ENCODE data around the gene TAPBP.

The TAPBP gene

GRCh38 chr6:33279257-33279695, 34.6 kb downstream of the TAPBP start:
- no peak overlapping the region for H3K4me2 ChIP-seq (ENCODE audit: insufficient read depth, low read length, poor library complexity, severe bottlenecking)
- no peak overlapping the region for H2BK5ac ChIP-seq (ENCODE audit: low read length)
- no peak for DNase-seq (ENCODE audit: low spot score)
- no peak overlapping the region for H3K23ac ChIP-seq (ENCODE audit: low read depth, low read length, poor library complexity)
- peak overlapping the region; percentile 56 for H3K4ac ChIP-seq (ENCODE audit: low read length)
- no peaks in the 10 kb centered on the region for H3K27me3 ChIP-seq (ENCODE audit: control insufficient read depth in 3 of 3, insufficient read depth in 3 of 3, low read depth in 1 of 3, low read length in 3 of 3)
- WGBS, 2 donors (ENCODE audit: extremely low coverage in 2 of 2, insufficient read length in 2 of 2, insufficient replicate concordance in 1 of 2) = no CpG with 5 or more reads among the region's 13 CpGs
- peak overlapping the region; percentile 67 for H3K9ac ChIP-seq (ENCODE audit: low read depth, low read length, poor library complexity)
- H3K4me1 ChIP-seq (ENCODE audit: control insufficient read depth in 2 of 2, insufficient read depth in 1 of 2, low read depth in 1 of 2, low read length in 2 of 2) = peaks cover 10 to 15% of the 10 kb centered on the region in 2 donors
- peaks cover 45 to 75% of the 10 kb centered on the region in 2 donors for H3K36me3 ChIP-seq (replicated peaks in 1 of 2; ENCODE audit: control insufficient read depth in 2 of 2, insufficient read depth in 2 of 2, low read length in 2 of 2)
- no peak overlapping the region for H4K91ac ChIP-seq (ENCODE audit: low read depth, low read length, poor library complexity)
- no peak overlapping the region for H2BK15ac ChIP-seq (ENCODE audit: low read length)
- H3K9me3 ChIP-seq (replicated peaks in 1 of 2; ENCODE audit: control insufficient read depth in 2 of 2, insufficient read depth in 1 of 2, low read depth in 1 of 2, low read length in 2 of 2) = no peaks in the 10 kb centered on the region
- no peak overlapping the region for H3K4me3 ChIP-seq (ENCODE audit: low read length in 2 of 2)
- H2BK12ac ChIP-seq (ENCODE audit: low read length) = no peak overlapping the region
- H4K8ac ChIP-seq (ENCODE audit: low read depth, low read length) = no peak overlapping the region
- H3K27ac ChIP-seq (replicated peaks; ENCODE audit: low read length) = no peak overlapping the region
- peaks cover 5% of the 10 kb centered on the region for H3K79me1 ChIP-seq (ENCODE audit: low read depth, low read length)
- H3K18ac ChIP-seq (ENCODE audit: low read length) = no peak overlapping the region
- no peak overlapping the region for H2AK5ac ChIP-seq (ENCODE audit: low read depth, low read length)
- no peak overlapping the region for H2AFZ ChIP-seq (ENCODE audit: low read length)
- no peak overlapping the region for H2BK120ac ChIP-seq (ENCODE audit: low read depth, low read length)
- no peak overlapping the region for H3K14ac ChIP-seq (ENCODE audit: low read length)

- no CpG with 5 or more reads among the region's 3 CpGs for WGBS, 2 donors (ENCODE audit: extremely low coverage in 2 of 2, insufficient read length in 2 of 2, insufficient replicate concordance in 1 of 2)
Observed at GRCh38 chr6:33278810-33279209, 35.1 kb downstream of the TAPBP start.

GRCh38 chr6:33278392-33278741, 35.5 kb downstream of the TAPBP start:
- no peak overlapping the region for H2BK15ac ChIP-seq (ENCODE audit: low read length)
- peak overlapping the region; percentile 59 for H2AK5ac ChIP-seq (ENCODE audit: low read depth, low read length)
- H2BK5ac ChIP-seq (ENCODE audit: low read length) = peak overlapping the region; percentile 76
- peaks cover 46 to 77% of the 10 kb centered on the region in 2 donors for H3K36me3 ChIP-seq (replicated peaks in 1 of 2; ENCODE audit: control insufficient read depth in 2 of 2, insufficient read depth in 2 of 2, low read length in 2 of 2)
- no peak overlapping the region for H2BK120ac ChIP-seq (ENCODE audit: low read depth, low read length)
- H3K9ac ChIP-seq (ENCODE audit: low read depth, low read length, poor library complexity) = no peak overlapping the region
- H3K4me3 ChIP-seq (ENCODE audit: low read length in 2 of 2) = no peak overlapping the region
- H4K91ac ChIP-seq (ENCODE audit: low read depth, low read length, poor library complexity) = no peak overlapping the region
- no peak overlapping the region for H2BK12ac ChIP-seq (ENCODE audit: low read length)
- no peak overlapping the region for H3K4ac ChIP-seq (ENCODE audit: low read length)
- whole genome bisulfite sequencing, 2 donors (ENCODE audit: extremely low coverage in 2 of 2, insufficient read length in 2 of 2, insufficient replicate concordance in 1 of 2) = no CpG with 5 or more reads among the region's 9 CpGs
- H4K8ac ChIP-seq (ENCODE audit: low read depth, low read length) = no peak overlapping the region
- no peak overlapping the region for H3K4me2 ChIP-seq (ENCODE audit: insufficient read depth, low read length, poor library complexity, severe bottlenecking)
- no peak overlapping the region for H3K14ac ChIP-seq (ENCODE audit: low read length)
- no peaks in the 10 kb centered on the region for H3K9me3 ChIP-seq (replicated peaks in 1 of 2; ENCODE audit: control insufficient read depth in 2 of 2, insufficient read depth in 1 of 2, low read depth in 1 of 2, low read length in 2 of 2)
- no peaks in the 10 kb centered on the region for H3K27me3 ChIP-seq (ENCODE audit: control insufficient read depth in 3 of 3, insufficient read depth in 3 of 3, low read depth in 1 of 3, low read length in 3 of 3)
- no peak for DNase-seq (ENCODE audit: low spot score)
- peak overlapping the region; percentile 99 for H3K23ac ChIP-seq (ENCODE audit: low read depth, low read length, poor library complexity)
- peaks cover 7% of the 10 kb centered on the region for H3K79me1 ChIP-seq (ENCODE audit: low read depth, low read length)
- H3K27ac ChIP-seq (replicated peaks; ENCODE audit: low read length) = no peak overlapping the region
- no peak overlapping the region for H3K18ac ChIP-seq (ENCODE audit: low read length)
- H2AFZ ChIP-seq (ENCODE audit: low read length) = no peak overlapping the region
- peaks cover 12 to 21% of the 10 kb centered on the region in 2 donors for H3K4me1 ChIP-seq (ENCODE audit: control insufficient read depth in 2 of 2, insufficient read depth in 1 of 2, low read depth in 1 of 2, low read length in 2 of 2)

More at GRCh38 chr6:33278810-33279209, 35.1 kb downstream of the TAPBP start:
- no peaks in the 10 kb centered on the region for H3K9me3 ChIP-seq (replicated peaks in 1 of 2; ENCODE audit: control insufficient read depth in 2 of 2, insufficient read depth in 1 of 2, low read depth in 1 of 2, low read length in 2 of 2)
- peaks cover 7% of the 10 kb centered on the region for H3K79me1 ChIP-seq (ENCODE audit: low read depth, low read length)
- no peak overlapping the region for H3K4me3 ChIP-seq (ENCODE audit: low read length in 2 of 2)
- no peak overlapping the region for H3K9ac ChIP-seq (ENCODE audit: low read depth, low read length, poor library complexity)
- peak overlapping the region; percentile 50 for H3K14ac ChIP-seq (ENCODE audit: low read length)
- no peak overlapping the region for H2BK5ac ChIP-seq (ENCODE audit: low read length)
- no peak for DNase-seq (ENCODE audit: low spot score)
- H3K23ac ChIP-seq (ENCODE audit: low read depth, low read length, poor library complexity) = no peak overlapping the region
- H2BK15ac ChIP-seq (ENCODE audit: low read length) = no peak overlapping the region
- no peak overlapping the region for H4K91ac ChIP-seq (ENCODE audit: low read depth, low read length, poor library complexity)
- H3K4me2 ChIP-seq (ENCODE audit: insufficient read depth, low read length, poor library complexity, severe bottlenecking) = no peak overlapping the region
- no peak overlapping the region for H3K18ac ChIP-seq (ENCODE audit: low read length)
- H2AFZ ChIP-seq (ENCODE audit: low read length) = no peak overlapping the region
- H2AK5ac ChIP-seq (ENCODE audit: low read depth, low read length) = no peak overlapping the region
- peaks cover 12 to 18% of the 10 kb centered on the region in 2 donors for H3K4me1 ChIP-seq (ENCODE audit: control insufficient read depth in 2 of 2, insufficient read depth in 1 of 2, low read depth in 1 of 2, low read length in 2 of 2)
- no peak overlapping the region for H3K4ac ChIP-seq (ENCODE audit: low read length)
- no peaks in the 10 kb centered on the region for H3K27me3 ChIP-seq (ENCODE audit: control insufficient read depth in 3 of 3, insufficient read depth in 3 of 3, low read depth in 1 of 3, low read length in 3 of 3)
- no peak overlapping the region for H3K27ac ChIP-seq (replicated peaks; ENCODE audit: low read length)
- H3K36me3 ChIP-seq (replicated peaks in 1 of 2; ENCODE audit: control insufficient read depth in 2 of 2, insufficient read depth in 2 of 2, low read length in 2 of 2) = peaks cover 45 to 77% of the 10 kb centered on the region in 2 donors
- no peak overlapping the region for H2BK12ac ChIP-seq (ENCODE audit: low read length)
- H2BK120ac ChIP-seq (ENCODE audit: low read depth, low read length) = no peak overlapping the region
- no peak overlapping the region for H4K8ac ChIP-seq (ENCODE audit: low read depth, low read length)

- Histone ChIP-seq H4K8ac (ENCODE audit: low read depth, low read length) (no peak overlapping the region), H3K4ac (ENCODE audit: low read length) (no peak overlapping the region), H3K9me3 (replicated peaks in 1 of 2; ENCODE audit: control insufficient read depth in 2 of 2, insufficient read depth in 1 of 2, low read depth in 1 of 2, low read length in 2 of 2) (no peaks in the 10 kb centered on the region), H3K27me3 (ENCODE audit: control insufficient read depth in 3 of 3, insufficient read depth in 3 of 3, low read depth in 1 of 3, low read length in 3 of 3) (no peaks in the 10 kb centered on the region), H3K4me1 (ENCODE audit: control insufficient read depth in 2 of 2, insufficient read depth in 1 of 2, low read depth in 1 of 2, low read length in 2 of 2) (peaks cover 16 to 26% of the 10 kb centered on the region in 2 donors), H3K36me3 (replicated peaks in 1 of 2; ENCODE audit: control insufficient read depth in 2 of 2, insufficient read depth in 2 of 2, low read length in 2 of 2) (peaks cover 47 to 80% of the 10 kb centered on the region in 2 donors), H2BK12ac (ENCODE audit: low read length) (peak overlapping the region; percentile 47), H3K23ac (ENCODE audit: low read depth, low read length, poor library complexity) (peak overlapping the region; percentile 99), H2BK120ac (ENCODE audit: low read depth, low read length) (no peak overlapping the region), H2AK5ac (ENCODE audit: low read depth, low read length) (peak overlapping the region; percentile 59), H3K79me1 (ENCODE audit: low read depth, low read length) (peaks cover 7% of the 10 kb centered on the region), H2AFZ (ENCODE audit: low read length) (peak overlapping the region; percentile 86), H3K18ac (ENCODE audit: low read length) (peak overlapping the region; percentile 81), H2BK5ac (ENCODE audit: low read length) (peak overlapping the region; percentile 76), H3K4me2 (ENCODE audit: insufficient read depth, low read length, poor library complexity, severe bottlenecking) (peak overlapping the region; percentile 88), H3K14ac (ENCODE audit: low read length) (no peak overlapping the region), H4K91ac (ENCODE audit: low read depth, low read length, poor library complexity) (no peak overlapping the region), H3K9ac (ENCODE audit: low read depth, low read length, poor library complexity) (no peak overlapping the region), H3K27ac (replicated peaks; ENCODE audit: low read length) (peak overlapping the region; percentile 89), H3K4me3 (ENCODE audit: low read length in 2 of 2) (peak overlapping the region; percentile 42 to 79), H2BK15ac (ENCODE audit: low read length) (peak overlapping the region; percentile 69)
- WGBS, 2 donors (ENCODE audit: extremely low coverage in 2 of 2, insufficient read length in 2 of 2, insufficient replicate concordance in 1 of 2) = no CpG with 5 or more reads among the region's 39 CpGs
- no peak for DNase-seq (ENCODE audit: low spot score)
Observed at GRCh38 chr6:33277663-33278391, 36.1 kb downstream of the TAPBP start.

All from neuronal stem cell (in vitro differentiated cells).